Measurements from ENCODE around the gene DHRS13. TPM values are rescaled to one million over a fixed set of nuclear protein-coding genes. Genes with fewer than 3 reads are reported as not detected.

DHRS13 gene
- 4.6 and 16.9 TPM in 2 replicates for total RNA-seq

GRCh38 chr17:28902819-28903545 lies at the start of gene DHRS13:
Gene DHRS13, minus strand, starts transcription at chr17:28903079. Its CDS starts 135 bp downstream, at chr17:28902944.

GRCh38 chr17:28951428-28951990 lies 48.6 kb upstream of the DHRS13 start, which contains the start of gene PHF12:
Gene PHF12, minus strand, starts transcription at chr17:28951518. Its CDS starts 558 bp downstream, at chr17:28950960.

GRCh38 chr17:28896884-28897768 lies 5.8 kb downstream of the DHRS13 start, which contains the start of gene FLOT2:
Gene FLOT2, minus strand, starts transcription at chr17:28897733. Its CDS starts 159 bp downstream, at chr17:28897574.

GRCh38 chr17:28854457-28855335 lies 48.2 kb downstream of the DHRS13 start, which contains the start of gene ERAL1:
Gene ERAL1, plus strand, starts transcription at chr17:28855016. Its CDS starts 19 bp downstream, at chr17:28855035.

Other genes starting within 250 kb of the DHRS13 start
- 77.2 and 85.3 TPM in 2 replicates for gene SDF2, start 241.2 kb downstream of the DHRS13 start, total RNA-seq
- gene SUPT6H, start 240.9 kb downstream of the DHRS13 start, total RNA-seq, result 36.4 and 50.2 TPM in 2 replicates
- 1.1 and 1.3 TPM in 2 replicates for gene PROCA1, start 191.2 kb downstream of the DHRS13 start, total RNA-seq
- gene RAB34, start 185.2 kb downstream of the DHRS13 start, total RNA-seq, result 154 and 167 TPM in 2 replicates
- gene RPL23A, start 183.1 kb downstream of the DHRS13 start, total RNA-seq, result 436 and 732 TPM in 2 replicates
- 3.9 and 8.8 TPM in 2 replicates for gene TLCD1, start 176.8 kb downstream of the DHRS13 start, total RNA-seq
- 2.1 and 2.3 TPM in 2 replicates for gene NEK8, start 174.3 kb downstream of the DHRS13 start, total RNA-seq
- 18.0 and 38.9 TPM in 2 replicates for gene TRAF4, start 159.1 kb downstream of the DHRS13 start, total RNA-seq
- gene FAM222B, start 60.3 kb downstream of the DHRS13 start, total RNA-seq, result 3.4 and 3.8 TPM in 2 replicates
- gene ERAL1, start 48.1 kb downstream of the DHRS13 start, total RNA-seq, result 24.0 and 42.2 TPM in 2 replicates
- gene FLOT2, start 5.3 kb downstream of the DHRS13 start, total RNA-seq, result 30.4 and 55.6 TPM in 2 replicates
- gene PHF12, start 48.4 kb upstream of the DHRS13 start, total RNA-seq, result 10.5 and 13.0 TPM in 2 replicates
- not detected in 2 replicates for gene SEZ6, start 103.0 kb upstream of the DHRS13 start, total RNA-seq
- 0.96 and 5.1 TPM in 2 replicates for gene PIPOX, start 140.1 kb upstream of the DHRS13 start, total RNA-seq

Data from regular cardiac myocyte (primary cell).